ENCODE measurements around the gene PHKA2.
"Not testable (repeated sequence)": the region's sequence is repeated elsewhere in the genome, so short reads cannot be mapped to it uniquely, and the experiment has no call there.

Gene PHKA2

DNA sequence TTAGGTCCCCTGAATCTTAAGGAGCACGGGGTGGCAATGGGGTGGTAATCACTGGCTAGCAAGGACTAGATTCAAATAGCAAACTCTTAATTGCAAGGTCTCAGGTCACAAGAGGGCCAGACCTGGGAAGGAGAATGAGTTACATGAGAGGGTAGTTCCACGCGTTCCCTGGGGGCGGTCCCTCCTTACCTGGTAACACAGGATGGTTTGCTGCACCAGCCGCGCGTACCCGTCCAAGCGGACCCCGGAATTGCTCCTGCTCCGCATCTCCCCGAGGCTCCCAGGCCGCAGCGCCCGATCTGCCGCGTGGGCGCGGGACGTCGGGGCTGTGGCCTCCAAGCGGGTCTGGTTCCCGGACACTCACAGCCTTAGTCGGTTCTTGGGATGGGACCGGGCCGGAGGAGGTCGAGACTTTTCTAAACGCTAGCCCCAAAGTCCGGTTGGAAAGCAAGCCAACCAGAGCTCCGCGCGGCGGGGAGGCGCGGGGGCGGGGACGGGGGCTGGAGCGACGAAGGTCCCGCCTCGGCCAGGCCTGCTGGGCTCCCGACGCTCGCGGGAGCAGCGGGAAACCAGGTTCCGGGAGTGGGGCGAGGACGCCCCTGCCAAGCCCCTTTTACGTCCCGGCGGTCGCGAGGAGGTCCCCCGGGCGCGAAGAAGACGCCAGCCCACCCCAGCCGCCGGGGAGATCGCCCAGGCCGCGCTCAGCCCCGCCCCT lies at the start of gene PHKA2:
Gene PHKA2 (minus strand): TSS at position 449 of the 715 bp plus-strand sequence. CDS start 182 bp downstream, at position 267.
- no peaks in the 10 kb centered on the region for H3K4me1 ChIP-seq (ENCODE audit: insufficient read depth, insufficient read length)
- H3K4me3 ChIP-seq (ENCODE audit: insufficient read length, low read depth) = peak within 1 kb of the TSS; percentile 72
- no peaks in the 10 kb centered on the region for H3K27me3 ChIP-seq (ENCODE audit: insufficient read depth, insufficient read length)
- TF ChIP-seq ZNF274 (IDR thresholded peaks at IDR 0.05; ENCODE audit: low read depth, low read length) = no peak
- no peak for TF ChIP-seq YY1 (IDR thresholded peaks at IDR 0.05; ENCODE audit: insufficient read depth, insufficient read length)
- TF ChIP-seq SUZ12 (IDR thresholded peaks at IDR 0.05; ENCODE audit: extremely low read depth, insufficient read depth, insufficient read length) = no peak
- H3K36me3 ChIP-seq (ENCODE audit: insufficient read depth, insufficient read length, low read length) = no peaks in the 10 kb centered on the region
- no peaks in the 10 kb centered on the region for H3K9me3 ChIP-seq (ENCODE audit: insufficient read depth, low read length)
- peak; percentile 8 for DNase-seq (ENCODE audit: low read depth, low spot score)
- peak within 1 kb of the TSS; percentile 86 for H3K9ac ChIP-seq (ENCODE audit: insufficient read length, low read depth)

DNA sequence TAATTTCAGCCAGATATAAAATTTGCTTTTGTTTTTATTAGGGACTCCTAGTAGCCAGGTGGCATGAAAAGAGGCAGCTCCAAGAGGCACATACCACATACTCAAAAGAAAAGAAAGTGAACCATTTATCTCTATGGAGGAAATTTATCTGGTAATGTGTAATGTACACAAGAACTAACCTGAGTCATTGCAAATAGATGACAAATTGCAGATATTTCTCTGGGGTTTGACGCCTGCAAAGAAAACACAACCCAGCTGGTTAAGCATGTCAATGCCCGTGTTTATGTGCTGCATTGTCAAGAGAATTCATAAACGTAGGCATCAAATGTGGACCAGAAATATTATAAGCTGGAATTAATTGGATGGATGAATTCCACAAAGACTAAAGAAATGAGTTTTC lies 46.9 kb upstream of the PHKA2 start:
- no peaks in the 10 kb centered on the region for H3K27me3 ChIP-seq (ENCODE audit: insufficient read depth, insufficient read length)
- no peaks in the 10 kb centered on the region for H3K36me3 ChIP-seq (ENCODE audit: insufficient read depth, insufficient read length, low read length)
- H3K4me1 ChIP-seq (ENCODE audit: insufficient read depth, insufficient read length) = no peaks in the 10 kb centered on the region
- H3K9ac ChIP-seq (ENCODE audit: insufficient read length, low read depth) = no peak overlapping the region
- H3K9me3 ChIP-seq (ENCODE audit: insufficient read depth, low read length) = 0 out of 2 replicates have a peak, but pooled peaks cover 7% of the 10 kb centered on the region
- no peak overlapping the region for H3K4me3 ChIP-seq (ENCODE audit: insufficient read length, low read depth)
- no peak for DNase-seq (ENCODE audit: low read depth, low spot score)
- no peak for TF ChIP-seq YY1 (IDR thresholded peaks at IDR 0.05; ENCODE audit: insufficient read depth, insufficient read length)

- Histone ChIP-seq H3K36me3 (ENCODE audit: insufficient read depth, insufficient read length, low read length) (no peaks in the 10 kb centered on the region), H3K4me1 (ENCODE audit: insufficient read depth, insufficient read length) (no peaks in the 10 kb centered on the region), H3K27me3 (ENCODE audit: insufficient read depth, insufficient read length) (no peaks in the 10 kb centered on the region), H3K4me3 (ENCODE audit: insufficient read length, low read depth) (no peak overlapping the region), H3K9ac (ENCODE audit: insufficient read length, low read depth) (no peak overlapping the region), H3K9me3 (ENCODE audit: insufficient read depth, low read length) (0 out of 2 replicates have a peak, but pooled peaks cover 7% of the 10 kb centered on the region)
- DNase-seq (ENCODE audit: low read depth, low spot score) = no peak
- TF ChIP-seq ZNF274 (IDR thresholded peaks at IDR 0.05; ENCODE audit: low read depth, low read length) = no peak
- TF ChIP-seq YY1 (IDR thresholded peaks at IDR 0.05; ENCODE audit: insufficient read depth, insufficient read length) = no peak
- no peak for TF ChIP-seq SUZ12 (IDR thresholded peaks at IDR 0.05; ENCODE audit: extremely low read depth, insufficient read depth, insufficient read length)
These were observed 44.6 kb upstream of the PHKA2 start for GRCh38 chrX:19028560-19028959.

- no peaks in the 10 kb centered on the region for H3K36me3 ChIP-seq (ENCODE audit: insufficient read depth, insufficient read length, low read length)
- H3K4me3 ChIP-seq (ENCODE audit: insufficient read length, low read depth) = no peak overlapping the region
- no peak for TF ChIP-seq YY1 (IDR thresholded peaks at IDR 0.05; ENCODE audit: insufficient read depth, insufficient read length)
- TF ChIP-seq SUZ12 (IDR thresholded peaks at IDR 0.05; ENCODE audit: extremely low read depth, insufficient read depth, insufficient read length) = no peak
- no peak for TF ChIP-seq ZNF274 (IDR thresholded peaks at IDR 0.05; ENCODE audit: low read depth, low read length)
- no peaks in the 10 kb centered on the region for H3K4me1 ChIP-seq (ENCODE audit: insufficient read depth, insufficient read length)
- H3K9ac ChIP-seq (ENCODE audit: insufficient read length, low read depth) = no peak overlapping the region
- no peaks in the 10 kb centered on the region for H3K9me3 ChIP-seq (ENCODE audit: insufficient read depth, low read length)
- DNase-seq (ENCODE audit: low read depth, low spot score) = no peak
- H3K27me3 ChIP-seq (ENCODE audit: insufficient read depth, insufficient read length) = no peaks in the 10 kb centered on the region
These were observed 40.5 kb upstream of the PHKA2 start for GRCh38 chrX:19024366-19024765.

GRCh38 chrX:19019996-19020395 lies 36.1 kb upstream of the PHKA2 start:
- Histone ChIP-seq H3K36me3 (ENCODE audit: insufficient read depth, insufficient read length, low read length) (no peaks in the 10 kb centered on the region), H3K27me3 (ENCODE audit: insufficient read depth, insufficient read length) (no peaks in the 10 kb centered on the region), H3K9me3 (ENCODE audit: insufficient read depth, low read length) (no peaks in the 10 kb centered on the region), H3K9ac (ENCODE audit: insufficient read length, low read depth) (no peak overlapping the region), H3K4me3 (ENCODE audit: insufficient read length, low read depth) (no peak overlapping the region), H3K4me1 (ENCODE audit: insufficient read depth, insufficient read length) (no peaks in the 10 kb centered on the region)
- TF ChIP-seq ZNF274 (IDR thresholded peaks at IDR 0.05; ENCODE audit: low read depth, low read length) = no peak
- no peak for TF ChIP-seq YY1 (IDR thresholded peaks at IDR 0.05; ENCODE audit: insufficient read depth, insufficient read length)
- no peak for DNase-seq (ENCODE audit: low read depth, low spot score)

GRCh38 chrX:19017271-19017670 lies 33.4 kb upstream of the PHKA2 start:
- TF ChIP-seq ZNF274 (IDR thresholded peaks at IDR 0.05; ENCODE audit: low read depth, low read length) (no peak), YY1 (IDR thresholded peaks at IDR 0.05; ENCODE audit: insufficient read depth, insufficient read length) (no peak), SUZ12 (IDR thresholded peaks at IDR 0.05; ENCODE audit: extremely low read depth, insufficient read depth, insufficient read length) (no peak)
- Histone ChIP-seq H3K36me3 (ENCODE audit: insufficient read depth, insufficient read length, low read length) (no peaks in the 10 kb centered on the region), H3K4me1 (ENCODE audit: insufficient read depth, insufficient read length) (no peaks in the 10 kb centered on the region), H3K9ac (ENCODE audit: insufficient read length, low read depth) (no peak overlapping the region), H3K9me3 (ENCODE audit: insufficient read depth, low read length) (no peaks in the 10 kb centered on the region), H3K27me3 (ENCODE audit: insufficient read depth, insufficient read length) (no peaks in the 10 kb centered on the region), H3K4me3 (ENCODE audit: insufficient read length, low read depth) (no peak overlapping the region)
- peak; percentile 32 for DNase-seq (ENCODE audit: low read depth, low spot score)

DNA sequence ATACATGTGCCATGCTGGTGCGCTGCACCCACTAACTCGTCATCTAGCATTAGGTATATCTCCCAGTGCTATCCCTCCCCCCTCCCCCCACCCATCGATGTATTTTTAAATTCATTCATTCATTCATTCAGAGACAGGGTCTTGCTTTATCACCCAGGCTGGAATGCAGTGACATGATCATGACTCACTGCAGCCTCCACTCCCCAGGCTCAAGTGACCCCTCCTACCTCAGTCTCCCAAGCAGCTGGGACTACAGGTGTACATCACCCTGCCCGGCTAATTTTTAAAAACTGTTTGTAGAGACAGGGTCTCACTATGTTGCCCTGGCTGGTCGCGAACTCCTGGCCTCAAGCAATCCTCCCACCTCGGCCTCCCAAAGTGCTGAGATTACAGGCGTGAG lies 32.7 kb upstream of the PHKA2 start:
- H3K4me3 ChIP-seq (ENCODE audit: insufficient read length, low read depth); H3K9ac ChIP-seq (ENCODE audit: insufficient read length, low read depth); H3K36me3 ChIP-seq (ENCODE audit: insufficient read depth, insufficient read length, low read length); H3K4me1 ChIP-seq (ENCODE audit: insufficient read depth, insufficient read length); H3K27me3 ChIP-seq (ENCODE audit: insufficient read depth, insufficient read length); DNase-seq (ENCODE audit: low read depth, low spot score); H3K9me3 ChIP-seq (ENCODE audit: insufficient read depth, low read length): not testable (repeated sequence)

DNA sequence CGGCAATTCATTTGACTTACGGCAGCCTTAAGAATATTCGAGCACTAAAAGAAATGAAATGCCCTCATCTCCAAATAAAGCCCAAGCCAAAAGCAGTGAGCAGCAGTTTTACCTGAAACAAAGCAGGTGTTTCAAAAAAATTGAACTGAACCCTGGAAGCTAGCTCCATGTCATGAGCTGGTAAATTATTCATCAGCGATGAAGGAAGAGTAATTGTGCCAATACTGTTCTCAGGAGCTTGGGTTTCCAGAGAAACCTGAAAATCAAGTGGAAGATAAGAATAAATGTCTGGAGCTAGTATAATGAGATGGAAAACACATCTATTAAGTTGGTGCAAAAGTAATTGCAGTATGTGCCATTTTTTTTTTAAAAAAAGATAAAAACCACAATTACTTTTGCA lies 24.0 kb upstream of the PHKA2 start:
- Histone ChIP-seq H3K9me3 (ENCODE audit: insufficient read depth, low read length) (no peaks in the 10 kb centered on the region), H3K4me1 (ENCODE audit: insufficient read depth, insufficient read length) (no peaks in the 10 kb centered on the region), H3K9ac (ENCODE audit: insufficient read length, low read depth) (no peak overlapping the region), H3K27me3 (ENCODE audit: insufficient read depth, insufficient read length) (no peaks in the 10 kb centered on the region), H3K4me3 (ENCODE audit: insufficient read length, low read depth) (no peak overlapping the region), H3K36me3 (ENCODE audit: insufficient read depth, insufficient read length, low read length) (no peaks in the 10 kb centered on the region)
- TF ChIP-seq YY1 (IDR thresholded peaks at IDR 0.05; ENCODE audit: insufficient read depth, insufficient read length) (no peak), SUZ12 (IDR thresholded peaks at IDR 0.05; ENCODE audit: extremely low read depth, insufficient read depth, insufficient read length) (no peak), ZNF274 (IDR thresholded peaks at IDR 0.05; ENCODE audit: low read depth, low read length) (no peak)
- no peak for DNase-seq (ENCODE audit: low read depth, low spot score)
